ENCODE data around the gene ORAI2.
"Not testable (repeated sequence)": the region's sequence is repeated elsewhere in the genome, so short reads cannot be mapped to it uniquely, and the experiment has no call there.

The ORAI2 gene

DNA sequence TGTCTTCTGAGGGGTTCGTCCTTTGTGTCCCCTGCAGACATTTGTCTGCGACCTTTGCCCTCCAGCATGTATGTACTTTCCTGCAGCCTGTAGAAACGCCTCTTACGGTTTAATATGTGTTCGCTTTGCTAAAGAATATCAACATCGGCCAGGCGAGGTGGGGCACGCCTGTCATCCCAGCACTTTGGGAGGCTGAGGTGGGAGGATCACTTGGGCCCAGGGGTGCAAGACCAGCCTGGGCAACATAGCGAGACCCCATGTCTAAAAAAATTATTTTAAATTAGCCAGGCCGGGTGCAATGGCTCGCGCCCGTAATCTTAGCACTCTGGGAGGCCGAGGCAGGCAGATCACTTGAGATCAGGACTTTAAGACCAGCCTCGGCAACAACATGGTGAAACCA is 15.8 kb downstream of the ORAI2 start:
- DNase-seq = no peak

DNA sequence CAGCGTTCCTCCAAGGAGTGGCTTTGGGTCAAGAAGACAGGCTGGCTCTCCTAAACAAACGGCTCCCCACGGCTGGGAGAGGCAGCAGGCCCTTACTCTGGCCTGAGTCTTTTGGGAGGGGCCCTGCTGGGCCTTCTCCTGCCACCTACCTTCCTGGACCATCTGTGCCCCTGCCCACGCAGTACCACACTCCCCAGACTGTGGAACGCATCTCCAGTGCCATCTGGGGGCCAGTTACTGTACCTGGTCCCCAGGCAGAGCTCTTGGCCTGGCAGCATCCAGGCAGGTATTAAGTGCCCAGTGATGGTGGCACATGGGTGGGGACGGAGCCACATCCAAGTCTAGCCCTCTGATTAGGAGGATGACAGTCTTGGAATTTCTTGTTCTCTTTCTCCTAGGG is 16.9 kb downstream of the ORAI2 start:
- DNase-seq = no peak

DNA sequence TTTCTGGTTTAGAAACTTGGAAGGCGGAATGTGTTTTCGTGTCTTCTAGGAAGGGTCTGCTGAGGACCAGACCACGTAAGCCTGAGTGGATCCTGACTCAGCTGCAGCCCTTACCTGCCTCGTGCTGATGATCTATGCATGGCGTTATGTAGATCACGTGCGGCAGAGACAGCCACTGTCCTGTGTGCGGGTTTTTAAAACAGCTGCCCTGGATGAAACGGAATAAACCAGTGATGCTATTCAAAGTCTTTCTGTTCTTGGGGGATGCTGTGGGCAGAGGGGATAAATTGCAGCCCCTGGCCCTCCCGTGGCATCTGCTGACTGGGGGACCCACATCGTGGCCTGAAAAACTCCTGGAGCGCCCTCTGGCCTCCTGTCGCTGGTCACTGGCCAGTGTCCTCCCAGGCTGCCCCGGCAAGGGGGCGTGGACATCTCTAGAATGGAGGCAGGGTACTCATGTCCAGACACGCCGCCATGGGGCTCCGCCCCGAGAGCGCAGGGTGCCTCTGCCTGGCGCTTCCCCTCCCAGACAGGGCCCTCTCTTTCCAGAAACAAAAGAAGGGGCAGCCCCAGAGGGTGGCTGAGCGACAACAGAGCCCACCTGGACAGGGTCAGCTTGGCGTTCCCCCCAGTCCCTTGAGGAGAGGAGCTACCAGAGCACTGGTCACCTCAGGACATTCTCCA is 18.1 kb downstream of the ORAI2 start:
- DNase-seq = no peak

DNA sequence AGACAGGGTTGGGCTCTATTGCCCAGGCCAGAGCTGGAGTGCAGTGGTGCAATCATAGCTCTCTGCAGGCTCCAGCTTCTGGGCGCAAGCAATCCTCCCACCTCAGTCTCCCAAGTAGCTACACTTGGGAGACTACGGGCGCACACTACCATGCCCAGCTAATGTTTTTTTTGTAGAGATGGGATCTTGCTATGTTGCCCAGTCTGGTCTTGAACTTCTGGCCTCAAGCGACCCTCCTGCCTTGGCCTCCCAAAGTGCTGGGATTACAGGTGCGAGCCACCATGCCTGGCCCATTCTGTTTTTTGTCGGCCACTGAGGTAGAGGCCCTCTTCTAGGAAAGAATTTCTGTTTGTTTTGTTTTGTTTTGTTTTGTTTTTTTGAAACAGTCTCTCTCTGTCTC is 19.1 kb downstream of the ORAI2 start:
- no peak for DNase-seq

DNA sequence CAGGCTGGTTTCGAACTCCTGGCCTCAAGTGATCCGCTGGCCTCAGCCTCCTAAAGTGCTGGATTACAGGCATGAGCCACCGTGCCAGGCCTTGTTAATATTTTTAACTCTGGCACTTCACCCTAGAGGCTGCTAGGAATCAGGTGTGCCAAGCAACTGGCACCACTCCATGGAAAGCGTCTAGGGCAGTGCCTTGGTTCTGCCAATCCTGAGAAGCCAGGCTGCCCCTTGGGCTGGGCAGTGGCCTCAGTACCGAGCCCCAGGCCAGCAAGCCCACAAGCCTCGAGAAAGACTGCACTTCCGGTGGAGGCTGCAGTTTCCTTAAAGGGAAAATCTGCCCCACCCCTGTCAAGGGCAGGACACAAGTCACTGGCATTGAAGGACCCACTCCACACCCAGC is 19.9 kb downstream of the ORAI2 start:
- DNase-seq = no peak

DNA sequence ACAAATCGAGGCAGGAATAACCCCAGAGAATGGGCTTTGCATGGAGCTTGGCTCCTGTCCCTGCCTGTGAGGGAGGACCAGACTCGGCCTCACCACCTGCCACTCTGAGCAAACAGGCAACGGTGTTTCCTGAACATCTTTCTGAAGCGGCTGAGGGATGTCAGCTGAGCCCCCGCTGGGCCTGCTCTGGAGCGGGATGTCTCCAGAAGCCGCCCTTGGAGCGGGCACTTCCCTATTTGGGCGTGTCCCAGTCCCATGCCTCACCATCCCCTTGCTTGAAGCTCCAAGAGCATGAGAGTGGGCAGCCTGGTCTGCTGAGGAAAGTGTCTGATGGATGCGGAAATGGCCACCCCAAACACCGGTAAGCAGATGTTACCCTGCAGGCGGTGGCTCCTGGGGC is 21.1 kb downstream of the ORAI2 start:
- DNase-seq = no peak

DNA sequence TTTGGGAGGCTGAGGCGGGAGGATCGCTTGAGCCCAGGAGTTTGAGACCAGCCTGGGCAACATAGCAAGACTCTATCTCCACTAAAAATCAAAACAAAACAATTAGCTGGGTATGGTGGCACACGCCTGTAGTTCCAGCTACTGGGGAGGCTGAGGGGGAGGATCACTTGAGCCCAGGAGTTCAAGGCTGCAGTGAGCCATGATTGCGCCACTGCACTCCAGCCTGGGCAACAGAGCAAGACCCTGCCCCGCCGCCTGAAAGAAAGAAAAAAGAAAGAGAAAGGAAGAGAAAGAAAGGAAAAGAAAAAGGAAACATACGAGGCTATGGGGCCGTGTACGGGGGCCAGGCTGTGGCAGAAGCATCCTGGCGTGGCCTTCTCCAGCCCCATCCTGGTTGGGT is 21.6 kb downstream of the ORAI2 start:
- DNase-seq = not testable (repeated sequence)

DNA sequence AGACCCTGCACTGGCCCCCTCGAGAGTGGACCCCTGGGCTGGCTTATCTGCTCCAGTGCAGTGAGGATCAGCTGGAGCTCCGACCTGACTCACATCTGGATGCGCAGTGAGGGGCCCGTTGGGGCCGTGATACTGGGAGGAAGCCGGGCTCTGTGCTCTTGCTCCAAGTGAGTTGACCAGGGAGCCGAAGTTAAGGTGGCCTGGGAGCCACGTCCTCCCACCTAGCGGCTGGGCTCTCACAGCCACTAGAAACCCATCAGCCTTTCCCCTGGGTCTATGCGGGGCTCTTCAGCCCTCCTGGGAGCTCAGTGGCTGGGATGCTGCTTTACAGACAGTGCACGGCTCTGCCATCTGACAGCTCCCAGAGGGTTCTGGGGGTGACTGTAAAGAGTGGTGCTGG is 22.2 kb downstream of the ORAI2 start:
- DNase-seq = no peak

DNA sequence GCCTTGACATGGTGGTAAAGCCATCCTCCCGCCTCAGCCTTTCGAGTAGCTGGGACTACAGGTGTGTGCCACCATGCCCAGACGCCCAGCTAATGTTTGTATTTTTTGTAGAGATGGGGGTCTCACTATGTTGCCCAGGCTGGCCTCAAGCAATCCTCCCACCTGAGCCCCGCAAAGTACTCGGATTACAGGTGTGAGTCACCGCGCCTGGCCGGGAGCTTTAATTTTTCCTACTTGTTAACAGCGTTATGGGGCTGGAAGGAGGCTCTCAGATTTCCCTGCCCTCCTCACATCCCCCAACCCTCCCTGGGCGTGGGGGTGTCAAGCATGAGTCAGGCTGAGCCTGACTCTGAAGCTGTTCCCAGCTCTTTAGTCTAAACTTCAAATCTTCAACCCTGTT is 23.0 kb downstream of the ORAI2 start:
- no peak for DNase-seq

DNA sequence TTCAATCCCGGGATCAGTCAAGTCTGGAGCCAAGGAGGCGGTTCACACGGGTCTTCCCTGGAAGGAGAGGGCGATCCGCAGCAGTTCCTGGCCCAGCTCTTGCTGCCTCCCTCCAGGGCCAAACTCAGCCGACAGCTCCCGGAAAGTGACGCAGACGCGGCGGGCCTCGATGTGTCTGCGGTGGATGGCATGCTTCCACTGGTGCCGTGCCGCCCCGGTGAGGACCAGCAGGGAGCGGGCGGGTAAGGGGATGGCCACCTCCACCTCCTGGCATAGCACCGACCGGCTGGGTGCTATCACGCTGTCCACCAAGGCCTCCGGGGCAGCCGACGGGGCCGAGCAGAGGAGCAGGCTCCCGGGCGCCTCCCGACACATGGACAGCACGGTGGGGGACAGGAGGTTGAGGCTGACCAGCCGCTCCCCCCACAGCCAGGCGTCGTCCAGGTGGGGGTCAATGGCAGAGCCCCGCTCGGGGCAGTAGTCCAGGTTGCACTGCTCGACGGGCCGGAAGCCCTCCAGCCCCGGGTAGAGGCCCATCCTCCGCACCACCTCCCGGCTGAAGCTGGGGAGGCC is 24.1 kb downstream of the ORAI2 start:
- no peak for DNase-seq

DNA sequence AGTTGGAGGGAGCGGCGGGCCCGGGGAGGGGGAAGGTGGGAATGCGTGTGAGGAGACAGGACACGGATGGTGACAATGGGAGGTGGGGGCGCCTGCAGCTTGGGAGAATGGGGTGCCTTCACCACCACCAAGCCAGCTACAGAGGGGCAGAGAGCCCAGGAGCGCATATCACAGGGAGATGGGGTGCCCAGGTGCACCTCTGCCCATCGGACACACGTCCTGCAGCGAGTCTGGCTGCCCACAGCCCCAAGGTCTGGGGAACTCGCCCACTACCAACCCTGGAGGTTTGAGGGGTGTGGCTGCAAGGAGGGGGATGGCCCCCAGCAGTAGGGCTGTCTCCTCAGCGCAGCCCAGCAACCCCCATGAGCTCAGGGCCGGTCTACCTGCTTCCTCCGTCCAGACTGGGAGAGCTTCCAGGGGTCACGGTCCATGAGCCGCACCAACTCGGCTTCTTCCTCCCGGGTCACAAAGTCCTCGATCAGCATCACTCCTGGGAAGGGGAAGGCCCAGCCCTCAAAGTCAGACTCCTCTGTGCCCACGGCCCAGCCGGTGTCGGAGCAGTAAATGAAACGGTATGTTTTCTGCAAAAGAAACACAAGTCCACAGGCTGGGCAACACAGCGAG is 26.0 kb downstream of the ORAI2 start:
- no peak for DNase-seq

DNA sequence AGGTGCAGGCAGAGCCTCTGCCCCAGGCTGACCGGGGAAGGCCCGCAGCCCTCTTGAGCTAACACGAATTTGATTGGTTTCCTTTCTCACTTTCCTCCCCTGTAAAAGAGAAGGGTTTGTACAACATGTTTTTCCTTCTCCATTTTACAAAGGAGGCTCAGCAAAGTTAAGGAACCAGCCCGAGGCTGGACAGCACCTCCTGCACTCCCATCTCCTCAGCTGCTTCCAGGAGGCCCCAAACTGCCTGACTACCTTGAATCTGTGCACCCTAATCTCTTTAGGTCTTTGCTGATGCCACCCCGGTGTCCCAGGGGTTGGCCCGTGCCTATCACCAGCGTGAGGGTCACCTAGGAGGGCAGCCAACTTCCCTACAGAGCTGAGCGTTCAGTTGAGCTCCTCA is 27.1 kb downstream of the ORAI2 start:
- DNase-seq = no peak

DNA sequence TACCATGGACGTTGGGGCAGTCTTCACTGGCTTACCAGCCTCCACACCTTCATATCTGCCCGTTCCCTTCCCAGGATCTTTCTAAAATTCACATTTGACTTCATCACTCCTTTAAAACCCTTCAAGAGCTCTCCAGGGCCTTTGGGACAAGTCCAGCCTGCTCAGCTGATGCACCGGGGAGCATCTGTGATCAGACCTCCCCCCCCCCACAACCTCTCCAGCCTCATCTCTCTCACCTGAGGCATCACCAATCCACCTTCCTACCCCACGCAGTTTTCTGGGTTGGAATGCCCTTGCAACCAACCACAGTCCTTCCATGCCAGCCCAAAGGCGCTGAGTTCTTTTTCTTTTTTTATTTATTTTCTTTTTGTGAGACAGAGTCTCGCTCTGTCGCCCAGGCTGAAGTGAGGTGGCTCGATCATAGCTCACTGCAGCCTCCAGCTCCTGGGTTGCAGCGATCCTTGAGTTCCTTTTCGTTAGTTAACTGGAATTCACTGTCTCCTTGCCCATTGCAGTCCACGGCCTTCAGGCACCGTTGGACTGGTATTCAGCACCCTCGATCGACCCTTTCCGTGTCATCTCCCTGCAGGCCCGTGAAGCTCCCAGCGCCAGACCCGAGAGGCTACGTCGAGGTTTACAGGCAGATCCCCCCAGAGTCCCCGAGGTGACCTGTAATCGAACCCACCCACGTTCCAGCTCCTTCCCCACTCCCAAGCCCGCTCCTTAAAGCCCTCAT is 30.6 kb downstream of the ORAI2 start:
- DNase-seq = no peak

DNA sequence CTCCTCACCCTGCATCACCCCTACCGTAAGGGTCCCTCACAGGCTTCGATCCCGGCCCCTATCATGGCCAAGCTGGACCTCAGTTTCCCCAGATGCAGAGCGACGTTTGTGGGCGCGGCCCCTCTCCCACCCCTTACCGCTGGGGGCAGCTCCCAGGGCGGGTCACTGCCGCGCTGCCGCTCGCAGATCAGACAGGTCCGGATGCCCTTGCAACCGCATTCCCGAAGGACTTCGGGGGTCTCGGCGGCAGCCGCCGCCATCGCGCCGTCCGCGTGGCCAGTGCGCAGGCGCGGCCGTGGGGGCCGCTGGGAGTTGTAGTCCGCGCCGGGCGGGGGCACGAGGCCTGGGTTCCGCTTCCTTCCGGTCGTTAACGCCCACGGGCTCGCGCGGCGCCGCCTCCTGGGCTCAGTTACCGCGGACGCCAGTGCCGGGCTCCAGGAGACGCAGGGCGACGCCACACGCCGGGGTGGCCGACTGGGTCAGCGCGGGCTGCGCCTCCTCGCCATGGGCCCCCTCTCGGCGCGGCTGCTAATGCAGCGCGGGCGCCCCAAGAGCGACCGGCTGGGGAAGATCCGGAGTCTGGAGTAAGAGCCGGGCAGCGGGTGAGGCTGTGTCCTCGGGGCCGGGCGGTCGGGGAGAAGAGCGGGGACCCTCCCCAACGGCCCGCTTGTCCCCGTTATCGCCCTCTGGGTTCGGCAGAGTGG is 31.4 kb downstream of the ORAI2 start, which contains the start of the genes ALKBH4 and LRWD1:
ALKBH4 (minus strand) TSS at position 287 of the 704 bp plus-strand sequence; CDS start at position 260, 27 bp downstream.
LRWD1 (plus strand) TSS at position 408 of the 704 bp plus-strand sequence; CDS start at position 505, 97 bp downstream.
- peak; percentile 69 for DNase-seq

DNA sequence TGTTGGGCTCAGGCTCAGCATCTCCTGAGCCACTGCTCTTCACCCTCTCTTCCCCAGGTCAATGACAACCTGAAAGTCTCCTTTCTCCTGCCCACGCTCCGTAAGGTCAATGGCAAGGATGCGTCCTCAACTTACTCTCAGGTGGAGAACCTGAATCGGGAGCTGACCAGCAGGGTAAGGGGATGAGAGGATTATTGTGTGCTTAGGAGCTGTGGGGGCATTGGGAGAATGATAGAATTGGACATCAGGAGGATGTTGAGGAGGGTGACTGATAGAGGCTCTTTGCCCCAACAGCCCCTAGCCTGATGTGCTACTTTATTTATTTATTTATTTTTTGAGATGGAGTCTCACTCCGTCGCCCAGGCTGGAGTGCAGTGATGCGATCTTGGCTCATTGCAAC is 32.7 kb downstream of the ORAI2 start:
- no peak for DNase-seq

DNA sequence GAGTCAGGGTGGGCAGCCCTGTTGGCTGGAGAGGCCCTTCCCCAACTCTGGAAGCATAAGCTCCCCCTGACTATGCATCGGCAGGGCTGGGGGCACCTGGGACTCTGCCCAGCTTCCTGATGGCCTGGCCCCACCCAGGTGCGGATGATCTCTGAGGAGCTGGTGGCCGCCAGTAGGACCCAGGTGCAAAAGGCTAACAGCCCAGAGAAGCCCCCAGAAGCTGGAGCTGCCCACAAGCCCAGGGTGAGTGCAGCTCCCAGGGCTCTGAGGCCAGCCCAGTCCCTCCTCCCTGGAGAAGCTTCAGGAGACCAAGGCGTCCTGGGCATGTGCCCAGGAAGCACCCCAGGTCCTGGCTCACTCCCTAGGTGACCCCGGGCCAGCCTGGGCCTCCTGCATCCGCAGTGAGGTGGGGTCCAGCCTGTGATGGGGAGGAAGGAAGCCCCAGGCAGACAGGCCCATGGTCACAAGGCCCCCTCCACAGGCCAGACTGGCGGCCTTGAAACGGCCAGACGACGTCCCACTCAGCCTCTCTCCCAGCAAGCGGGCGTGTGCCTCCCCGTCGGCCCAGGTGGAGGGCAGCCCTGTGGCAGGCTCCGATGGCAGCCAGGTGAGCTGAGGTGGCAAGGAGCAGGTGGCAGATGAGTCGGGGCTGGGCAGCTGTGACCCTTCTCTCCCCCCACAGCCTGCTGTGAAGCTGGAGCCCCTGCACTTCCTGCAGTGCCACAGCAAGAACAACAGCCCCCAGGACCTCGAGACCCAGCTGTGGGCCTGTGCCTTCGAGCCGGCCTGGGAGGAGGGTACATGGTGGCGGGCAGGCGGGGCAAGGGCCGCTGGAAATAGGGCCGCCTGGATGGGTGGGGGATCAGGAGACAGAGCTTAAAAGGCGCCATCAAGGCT is 34.5 kb downstream of the ORAI2 start:
- no peak for DNase-seq

DNA sequence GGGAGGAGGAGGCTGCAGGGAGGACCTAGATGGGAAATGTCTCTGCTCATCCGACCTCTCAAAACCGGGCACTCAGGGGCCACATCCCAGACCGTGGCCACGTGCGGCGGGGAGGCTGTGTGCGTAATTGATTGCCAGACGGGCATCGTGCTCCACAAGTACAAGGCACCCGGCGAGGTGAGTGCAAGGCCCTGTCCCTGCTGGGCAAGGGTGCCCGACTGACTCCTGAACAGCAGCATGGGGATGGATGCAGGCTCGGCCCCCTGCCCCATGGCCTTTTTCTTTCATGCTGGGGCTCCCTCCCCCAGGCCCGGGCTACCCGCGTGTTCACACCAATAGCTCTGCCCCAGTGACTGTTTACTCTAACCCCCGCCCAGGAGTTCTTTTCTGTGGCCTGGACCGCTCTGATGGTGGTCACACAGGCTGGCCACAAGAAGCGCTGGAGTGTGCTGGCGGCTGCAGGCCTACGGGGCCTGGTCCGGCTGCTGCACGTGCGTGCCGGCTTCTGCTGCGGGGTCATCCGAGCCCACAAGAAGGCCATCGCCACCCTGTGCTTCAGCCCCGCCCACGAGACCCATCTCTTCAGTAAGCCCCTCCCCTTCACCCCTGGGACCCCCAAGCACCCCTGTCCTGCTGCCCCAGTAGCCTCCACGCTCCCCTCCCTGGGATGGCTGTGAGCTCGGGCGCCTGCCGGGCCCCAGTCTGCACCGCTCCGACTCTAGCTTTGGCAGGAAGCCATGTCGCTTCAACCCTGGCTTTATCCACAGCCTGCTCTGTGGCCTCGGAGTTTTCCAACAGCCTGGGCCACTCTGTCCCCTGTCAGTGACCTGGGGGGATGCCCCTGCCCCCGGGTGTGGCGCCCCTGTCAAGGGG is 35.3 kb downstream of the ORAI2 start:
- DNase-seq = no peak

DNA sequence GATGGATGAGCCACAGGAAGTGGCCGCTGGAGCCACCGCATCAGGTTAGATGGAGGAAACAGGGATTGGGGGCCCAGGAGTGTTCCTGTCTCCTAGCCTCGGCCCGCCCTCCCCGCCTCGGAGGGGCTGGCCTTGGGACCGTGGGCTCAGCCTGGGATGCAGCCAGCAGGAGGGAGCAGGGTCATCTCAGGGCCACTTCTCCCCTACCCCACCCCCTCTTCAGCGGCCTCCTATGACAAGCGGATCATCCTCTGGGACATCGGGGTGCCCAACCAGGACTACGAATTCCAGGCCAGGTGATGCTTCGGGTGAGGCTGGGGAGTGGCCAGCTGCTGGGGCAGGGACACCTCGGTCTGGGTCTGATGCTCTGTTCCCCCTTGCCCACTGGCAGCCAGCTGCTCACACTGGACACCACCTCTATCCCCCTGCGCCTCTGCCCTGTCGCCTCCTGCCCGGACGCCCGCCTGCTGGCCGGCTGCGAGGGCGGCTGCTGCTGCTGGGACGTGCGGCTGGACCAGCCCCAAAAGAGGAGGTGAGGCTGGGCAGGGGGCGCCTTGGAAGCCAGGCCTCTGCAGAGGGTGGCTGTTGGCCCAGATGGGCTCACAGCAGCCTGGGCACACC is 36.1 kb downstream of the ORAI2 start:
- DNase-seq = no peak

DNA sequence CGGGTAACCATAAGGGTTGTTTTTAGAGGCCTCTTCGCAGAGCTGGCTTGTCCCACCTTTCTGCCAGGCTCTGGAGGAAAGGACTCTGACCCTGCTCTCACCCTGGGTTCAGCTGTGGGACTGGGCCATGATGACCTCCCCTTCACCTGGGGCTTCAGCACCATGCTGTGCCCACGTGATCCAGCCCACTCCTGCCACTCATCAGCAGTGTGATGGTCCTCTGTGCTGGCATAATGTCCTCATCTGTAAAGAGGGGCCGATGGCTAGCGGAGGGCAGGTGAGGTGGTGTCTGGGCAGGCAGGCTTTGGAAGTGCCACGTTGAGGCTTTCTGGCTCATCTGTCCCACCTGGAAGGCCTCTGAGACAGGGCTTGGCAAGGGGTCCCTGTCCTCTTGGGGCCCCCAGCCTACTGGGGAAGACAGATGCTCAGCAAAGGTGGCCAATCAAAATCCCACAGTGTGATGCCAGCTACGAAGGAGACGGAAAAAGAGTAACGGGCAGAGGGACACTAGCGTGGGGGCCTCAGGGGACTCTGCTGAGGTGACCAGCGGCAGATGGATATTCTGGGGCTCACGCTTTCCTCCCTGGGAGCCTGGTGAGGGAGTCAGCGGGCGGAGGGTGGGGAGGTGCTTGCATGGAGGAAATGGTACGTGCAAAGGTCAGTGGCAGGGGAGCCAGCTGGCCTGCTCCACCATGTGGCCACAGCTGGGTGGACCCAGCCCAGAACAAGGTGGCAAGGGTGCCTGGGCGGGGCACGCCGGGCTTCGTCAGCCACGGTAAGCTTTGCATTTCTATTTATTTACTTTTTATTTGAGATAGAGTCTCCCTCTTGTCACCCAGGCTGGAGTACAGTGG is 36.8 kb downstream of the ORAI2 start:
- DNase-seq = no peak

DNA sequence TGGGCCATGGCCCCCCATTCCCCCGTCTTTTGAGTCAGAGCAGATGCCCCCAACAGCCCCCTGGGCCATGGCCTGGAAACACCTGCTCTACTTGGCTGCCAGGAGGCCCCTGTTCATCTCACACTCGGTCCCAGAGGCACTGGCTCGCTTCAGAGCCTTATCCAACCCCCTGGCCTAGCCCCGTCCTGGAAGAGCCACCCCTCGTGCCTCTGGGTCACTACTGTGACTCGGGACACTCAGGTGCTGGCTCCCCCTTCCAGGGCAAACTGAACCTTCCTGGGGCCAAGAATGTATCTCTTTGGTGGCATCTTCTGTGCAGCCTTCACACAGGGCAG is 38.4 kb downstream of the ORAI2 start:
- DNase-seq = no peak
